Esophagus squamous epithelium (tissue), 5 donors: ENCODE results near the gene CARD14. TPM values are rescaled to one million over a fixed set of nuclear protein-coding genes. Genes with fewer than 3 reads are reported as not detected.

Experiments
- DNase-seq: peaks from one replicate; lab custom pipeline; 2025; lab: John Stamatoyannopoulos, UW
- H3K27ac ChIP-seq, 4 donors: fragments of 200-600 bp; sonication (generic); one replicate each; pipeline ENCODE4 v1.5.1; 2016 to 2019; ENCODE audit warnings: mild to moderate bottlenecking in 1 of 4
- H3K27me3 ChIP-seq, 4 donors: fragments of 200-600 bp; sonication (generic); 1 replicate in 3 of 4; 2 replicates in 1 of 4; pipeline versions ENCODE4 v1.5.1 to v1.6.0; 2017 to 2021; ENCODE audit warnings: antibody characterized with exemption in 1 of 4
- H3K36me3 ChIP-seq, 3 donors: fragments of 200-600 bp; sonication (generic); one replicate each; pipeline ENCODE4 v1.5.1; 2016 to 2019
- H3K4me1 ChIP-seq, 3 donors: fragments of 200-600 bp; sonication (generic); one replicate each; pipeline ENCODE4 v1.5.1; 2017 to 2019
- H3K4me3 ChIP-seq, 4 donors: fragments of 200-600 bp; sonication (generic); 1 replicate in 3 of 4; 2 replicates in 1 of 4; pipeline ENCODE4 v1.5.1; 2016 to 2019; ENCODE audit warnings: mild to moderate bottlenecking in 2 of 4, moderate library complexity in 1 of 4
- H3K9me3 ChIP-seq, 3 donors: fragments of 200-600 bp; sonication (generic); one replicate each; pipeline ENCODE4 v1.5.1; 2016 to 2019
- CTCF ChIP-seq, 6 experiments: fragments of 450-650 bp in 4 of 6; fragments of 200-600 bp in 2 of 6; sonication (generic) in 2 of 6; IDR thresholded peaks; one replicate each; pipeline ENCODE4 v1.5.1; 2016 to 2019; ENCODE audit warnings: antibody characterized with exemption in 6 of 6, mild to moderate bottlenecking in 4 of 6, moderate library complexity in 4 of 6
- POLR2A ChIP-seq, 4 donors: fragments of 450-650 bp; IDR thresholded peaks; one replicate each; pipeline ENCODE4 v1.6.1; 2017; ENCODE audit warnings: antibody characterized with exemption in 4 of 4, mild to moderate bottlenecking in 4 of 4, moderate library complexity in 3 of 4
- WGBS, 2 donors: methylation state at CpG; one replicate each; pipeline ENCODE4 v1.1.5; 2018; 5-methylcytosine and 5-hydroxymethylcytosine counted together
- intact Hi-C: fragments of 100-400 bp; cut with DNase I; formaldehyde crosslinking; loops from one replicate; pipeline ENCODE4 v1.15.0; 2022
- total RNA-seq, 4 donors: library from RNA; depleted of rRNA; stranded (reverse); fragments of >200 nt; gene quantifications; one replicate each; pipeline ENCODE4 v1.1.0, GENCODE V29; 2016
- donor health status: DM: yes; HTN: yes; CAD: no.

The CARD14 gene
- total RNA-seq, 4 donors from 2014 or later = 13.0 to 54.3 (median 27.6) TPM

GRCh38 chr17:80202197-80202596 is 32.4 kb downstream of the CARD14 start:
- H3K36me3 ChIP-seq = peaks cover 0 to 85% (median 5%) of the 10 kb centered on the region in 3 donors
- intact Hi-C loops = no loop called here
- 75 to 89% methylated on average over 6 of the region's 17 CpGs for WGBS, 2 donors

GRCh38 chr17:80203471-80203963 is 33.7 kb downstream of the CARD14 start:
- no peak for DNase-seq
- Histone ChIP-seq H3K27me3 (no peaks in the 10 kb centered on the region), H3K4me1 (no peaks in the 10 kb centered on the region), H3K4me3 (no peak overlapping the region), H3K36me3 (peaks cover 0 to 90% (median 5%) of the 10 kb centered on the region in 3 donors), H3K27ac (no peak overlapping the region), H3K9me3 (no peaks in the 10 kb centered on the region)
- intact Hi-C loops = no loop called here
- 67 to 80% methylated on average over 1 of the region's 11 CpGs for WGBS, 2 donors
- TF ChIP-seq POLR2A (IDR thresholded peaks at IDR 0.05) = no peak
- TF ChIP-seq CTCF (IDR thresholded peaks at IDR 0.05) = no peak

More at GRCh38 chr17:80202197-80202596, 32.4 kb downstream of the CARD14 start:
- H3K9me3 ChIP-seq = no peaks in the 10 kb centered on the region
- no peak for DNase-seq
- TF ChIP-seq CTCF (IDR thresholded peaks at IDR 0.05) = no peak
- TF ChIP-seq POLR2A (IDR thresholded peaks at IDR 0.05) = no peak
- H3K27ac ChIP-seq = no peak overlapping the region
- H3K4me3 ChIP-seq = no peak overlapping the region
- H3K27me3 ChIP-seq = no peaks in the 10 kb centered on the region
- H3K4me1 ChIP-seq = peaks cover 0 to 6% (median 0%) of the 10 kb centered on the region in 3 donors

- whole genome bisulfite sequencing, 2 donors = 79 to 92% methylated on average over 9 to 14 of the region's 19 CpGs
Observed at GRCh38 chr17:80204626-80205468, 35.0 kb downstream of the CARD14 start.

GRCh38 chr17:80205811-80206210 is 36.0 kb downstream of the CARD14 start:
- H3K9me3 ChIP-seq = no peaks in the 10 kb centered on the region
- H3K4me1 ChIP-seq = no peaks in the 10 kb centered on the region
- no peak overlapping the region for H3K4me3 ChIP-seq
- H3K36me3 ChIP-seq = peaks cover 13 to 100% (median 14%) of the 10 kb centered on the region in 3 donors
- DNase-seq = no peak
- no peak for TF ChIP-seq POLR2A (IDR thresholded peaks at IDR 0.05)
- TF ChIP-seq CTCF (IDR thresholded peaks at IDR 0.05) = no peak
- no peak overlapping the region for H3K27ac ChIP-seq
- 85 to 93% methylated on average over 10 of the region's 13 CpGs for WGBS, 2 donors
- no peaks in the 10 kb centered on the region for H3K27me3 ChIP-seq
- intact Hi-C loops = no loop called here

More at GRCh38 chr17:80204626-80205468, 35.0 kb downstream of the CARD14 start:
- H3K27me3 ChIP-seq = no peaks in the 10 kb centered on the region
- intact Hi-C loops = no loop called here
- H3K27ac ChIP-seq = no peak overlapping the region
- H3K9me3 ChIP-seq = no peaks in the 10 kb centered on the region
- no peak for DNase-seq
- peaks cover 7 to 96% (median 8%) of the 10 kb centered on the region in 3 donors for H3K36me3 ChIP-seq
- no peak for TF ChIP-seq POLR2A (IDR thresholded peaks at IDR 0.05)
- no peak for TF ChIP-seq CTCF (IDR thresholded peaks at IDR 0.05)
- H3K4me3 ChIP-seq = no peak overlapping the region
- no peaks in the 10 kb centered on the region for H3K4me1 ChIP-seq

- Histone ChIP-seq H3K36me3 (peaks cover 13 to 100% (median 29%) of the 10 kb centered on the region in 3 donors), H3K27ac (no peak overlapping the region), H3K4me1 (no peaks in the 10 kb centered on the region), H3K9me3 (no peaks in the 10 kb centered on the region), H3K27me3 (no peaks in the 10 kb centered on the region), H3K4me3 (no peak overlapping the region)
- WGBS, 2 donors = no CpG with 5 or more reads among the region's 16 CpGs
- TF ChIP-seq CTCF (IDR thresholded peaks at IDR 0.05) (no peak), POLR2A (IDR thresholded peaks at IDR 0.05) (no peak)
- no peak for DNase-seq
- intact Hi-C loops = no loop called here
Observed at GRCh38 chr17:80208050-80208449, 38.2 kb downstream of the CARD14 start.
